Aorta (tissue), 5 donors: ENCODE results near the gene IFNK. TPM values are rescaled to one million over a fixed set of nuclear protein-coding genes. Genes with fewer than 3 reads are reported as not detected.

ENCODE experiments used
- ATAC-seq: fragments of 200-7000 bp; cut with Tn5 transposase; one replicate; pipeline ENCODE4 v1.9.1; 2022; ENCODE audit warnings: moderate library complexity; ENCODE audit not compliant: low FRiP score
- DNase-seq, 2 donors: peaks; one replicate each; pipeline ENCODE4 v3.0.0-alpha.2; 2020
- H3K27ac ChIP-seq, 2 donors: one replicate each; pipeline ENCODE4 v1.5.1; 2013; ENCODE audit warnings: low read length in 2 of 2, mild to moderate bottlenecking in 2 of 2, moderate library complexity in 2 of 2, control low read depth in 1 of 2, inconsistent platforms in 1 of 2, low read depth in 1 of 2
- H3K27me3 ChIP-seq, 2 donors: one replicate each; pipeline ENCODE4 v1.6.1; 2013; ENCODE audit warnings: control low read depth in 1 of 2, low read length in 1 of 2, mild to moderate bottlenecking in 1 of 2, moderate library complexity in 1 of 2; ENCODE audit not compliant: insufficient read depth in 2 of 2, control insufficient read depth in 1 of 2
- H3K36me3 ChIP-seq, 2 donors: one replicate each; pipeline ENCODE4 v1.6.1; 2013; ENCODE audit warnings: control low read depth in 1 of 2, low read length in 1 of 2, mild to moderate bottlenecking in 1 of 2; ENCODE audit not compliant: insufficient read depth in 2 of 2, control insufficient read depth in 1 of 2
- H3K4me1 ChIP-seq, 2 donors: one replicate each; pipeline ENCODE4 v1.6.1; 2013; ENCODE audit warnings: low read length in 2 of 2, control low read depth in 1 of 2, mild to moderate bottlenecking in 1 of 2, moderate library complexity in 1 of 2; ENCODE audit not compliant: insufficient read depth in 2 of 2, control insufficient read depth in 1 of 2
- H3K4me3 ChIP-seq, 2 donors: one replicate each; pipeline ENCODE4 v1.5.1; 2013; ENCODE audit warnings: low read length in 2 of 2, control low read depth in 1 of 2, mild to moderate bottlenecking in 1 of 2
- H3K9me3 ChIP-seq: one replicate; pipeline ENCODE4 v1.6.1; 2013; ENCODE audit warnings: mild to moderate bottlenecking, low read length; ENCODE audit not compliant: control insufficient read depth
- WGBS, 2 donors: extraction: QIAGEN DNeasy Blood & Tissue Kit; methylation state at CpG; one replicate each; pipeline ENCODE4 v1.1.7; 2013; 5-methylcytosine and 5-hydroxymethylcytosine counted together
- intact Hi-C, 2 donors: fragments of 100-400 bp; cut with DNase I; formaldehyde crosslinking; loops; one replicate each; pipeline versions ENCODE4 v1.14.2 to v1.15.0; 2022
- polyA plus RNA-seq, 2 donors: library from polyadenylated mRNA; stranded (reverse); fragments of 200-250 nt; gene quantifications; one replicate each; pipeline ENCODE4 v1.2.3, GENCODE V29; 2013
- total RNA-seq, 2 donors: library from RNA; stranded (reverse); fragmentation: NEBNext Ultra II Directional; extraction: Animal tissue kit (Norgen Biotek cat#: 25700); gene quantifications; one replicate each; pipeline ENCODE4 v1.2.1, GENCODE V29; 2021
- donor health status: healthy with polysubstance abuse.
- donor health status: Bipolar disorder and iron deficiency.
- donor health status: DM: no; HTN: no; CAD: no.
- donor health status: DM: no; HTN: no; CAD: no.
- donor health status: DM: yes; HTN: yes; CAD: no.

The IFNK gene
- total and polyA plus RNA-seq, 4 donors = not detected

DNA sequence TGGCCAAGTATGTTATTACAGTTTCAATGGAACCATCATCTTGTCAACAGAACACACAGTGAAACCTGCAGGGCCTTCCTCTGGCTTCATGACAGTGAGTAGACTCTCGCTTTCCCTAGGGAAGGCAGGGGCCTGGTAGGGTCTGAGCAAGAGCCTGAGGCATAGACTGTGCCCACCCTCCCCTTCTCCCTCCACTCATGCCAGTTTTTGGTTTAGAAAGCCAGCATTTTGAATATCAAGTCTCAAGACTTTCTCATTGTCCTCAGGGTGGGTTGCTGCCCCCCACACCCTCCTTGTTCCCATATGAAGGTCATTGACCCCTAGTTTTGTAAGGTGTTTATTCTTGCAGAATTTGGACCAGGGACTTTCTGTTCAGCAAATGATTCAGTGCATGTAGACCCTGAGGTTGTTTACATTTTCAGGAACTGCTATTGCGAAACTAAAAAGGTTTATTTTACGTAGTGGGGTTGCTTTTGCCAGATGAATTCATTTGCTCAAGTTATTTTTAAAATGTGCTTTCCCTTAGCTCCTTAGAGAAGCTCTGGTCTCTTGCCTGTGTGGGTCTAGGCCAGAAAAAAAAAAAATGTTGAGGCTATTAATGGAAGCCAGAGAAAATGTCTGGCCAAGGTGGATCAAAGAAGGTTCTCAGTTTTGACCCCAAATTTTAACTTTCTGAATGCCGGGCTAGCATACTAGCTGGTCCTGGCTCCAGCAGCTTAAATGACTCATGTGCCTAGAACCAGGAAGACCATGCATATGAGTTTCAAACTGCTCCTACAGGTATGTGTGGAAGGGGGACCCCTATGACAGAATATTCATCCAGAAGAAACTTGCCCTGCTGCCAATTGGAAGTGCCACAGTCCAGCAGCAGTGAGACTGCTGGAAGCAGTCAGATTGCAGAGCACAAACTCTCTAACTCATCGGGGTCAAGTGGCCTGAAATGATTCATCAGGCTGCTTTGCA is 15.7 kb downstream of the IFNK start:
- no peak overlapping the region for H3K4me3 ChIP-seq
- peak; percentile 91 for ATAC-seq
- no peaks in the 10 kb centered on the region for H3K27me3 ChIP-seq
- H3K36me3 ChIP-seq = no peaks in the 10 kb centered on the region
- intact Hi-C loops = loop anchor here in 1 of 2 donors (1.0 to 10.0 kb wide), 2 partner anchors 145 to 505 kb away; no protein-coding TSS in a partner anchor
- peak overlapping the region; percentile 51 to 90 for H3K27ac ChIP-seq
- 19 to 21% methylated on average over 5 of the region's 5 CpGs for WGBS, 2 donors
- peak; percentile 60 to 71 for DNase-seq
- H3K4me1 ChIP-seq = peaks cover 4 to 18% of the 10 kb centered on the region in 2 donors
- H3K9me3 ChIP-seq = no peaks in the 10 kb centered on the region

DNA sequence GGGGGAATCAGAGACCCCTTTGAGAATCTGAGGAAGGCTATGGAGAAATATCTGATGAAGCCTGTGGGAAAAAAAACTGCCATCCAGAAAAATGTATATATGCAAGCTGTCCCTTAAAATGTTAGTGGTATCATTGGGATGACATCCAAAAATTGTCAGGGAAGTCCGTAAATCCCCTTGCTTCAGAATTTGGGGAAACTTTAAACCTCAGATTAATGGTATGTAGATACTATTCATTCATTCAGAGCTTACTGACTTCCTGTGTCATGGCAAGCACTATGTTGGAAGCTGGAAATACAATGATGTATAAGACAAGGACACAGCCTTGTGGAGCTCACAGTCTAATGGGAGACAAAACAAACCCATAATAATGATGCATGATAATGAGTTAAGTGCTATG is 16.4 kb downstream of the IFNK start:
- intact Hi-C loops = loop anchor here in 1 of 2 donors (1.0 to 10.0 kb wide), 2 partner anchors 146 to 506 kb away; no protein-coding TSS in a partner anchor
- no peak for ATAC-seq
- H3K36me3 ChIP-seq = no peaks in the 10 kb centered on the region
- H3K4me1 ChIP-seq = peaks cover 4 to 16% of the 10 kb centered on the region in 2 donors
- 7 to 14% methylated on average over 1 of the region's 1 CpG for WGBS, 2 donors
- no peaks in the 10 kb centered on the region for H3K9me3 ChIP-seq
- H3K4me3 ChIP-seq = no peak overlapping the region
- no peak for DNase-seq
- H3K27ac ChIP-seq = peak overlapping the region; percentile 30 to 51
- H3K27me3 ChIP-seq = no peaks in the 10 kb centered on the region

GRCh38 chr9:27541740-27542139 is 17.6 kb downstream of the IFNK start:
- H3K4me1 ChIP-seq = peaks cover 4 to 16% of the 10 kb centered on the region in 2 donors
- no peak for DNase-seq
- intact Hi-C loops = loop anchor here in 1 of 2 donors (10.0 kb wide), 1 partner anchor 507 kb away; no protein-coding TSS in a partner anchor
- no peak overlapping the region for H3K4me3 ChIP-seq
- H3K36me3 ChIP-seq = no peaks in the 10 kb centered on the region
- no peaks in the 10 kb centered on the region for H3K9me3 ChIP-seq
- WGBS, 2 donors = 45 to 82% methylated on average over 4 of the region's 4 CpGs
- no peak overlapping the region for H3K27ac ChIP-seq
- ATAC-seq = no peak
- no peaks in the 10 kb centered on the region for H3K27me3 ChIP-seq

DNA sequence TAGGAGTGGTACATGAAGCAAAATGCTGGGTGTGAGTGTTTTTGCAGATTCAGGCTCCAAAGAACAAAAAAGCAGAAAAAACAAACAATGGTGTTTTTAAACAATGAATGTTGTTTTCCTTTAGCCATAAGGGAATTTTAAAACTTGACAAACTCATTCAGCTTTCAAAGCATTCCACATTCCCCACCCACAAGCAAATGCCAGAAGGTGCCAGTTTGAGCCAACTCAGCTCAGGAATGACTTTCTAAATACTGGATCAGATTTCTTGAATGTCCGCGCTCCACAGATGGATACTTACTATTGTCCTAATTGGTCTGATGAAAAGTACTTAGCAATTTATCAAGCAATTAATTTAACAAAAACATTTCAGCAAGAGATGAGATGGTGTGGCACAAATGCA is 18.4 kb downstream of the IFNK start:
- peaks cover 2 to 16% of the 10 kb centered on the region in 2 donors for H3K4me1 ChIP-seq
- ATAC-seq = no peak
- WGBS, 2 donors = 1 to 14% methylated on average over 2 of the region's 2 CpGs
- H3K27ac ChIP-seq = no peak overlapping the region
- H3K27me3 ChIP-seq = no peaks in the 10 kb centered on the region
- intact Hi-C loops = loop anchor here in 1 of 2 donors (10.0 kb wide), 1 partner anchor 508 kb away; no protein-coding TSS in a partner anchor
- no peak for DNase-seq
- no peaks in the 10 kb centered on the region for H3K9me3 ChIP-seq
- H3K36me3 ChIP-seq = no peaks in the 10 kb centered on the region
- no peak overlapping the region for H3K4me3 ChIP-seq

- Histone ChIP-seq H3K9me3 (no peaks in the 10 kb centered on the region), H3K4me1 (peaks cover 2 to 9% of the 10 kb centered on the region in 2 donors), H3K27me3 (no peaks in the 10 kb centered on the region), H3K36me3 (no peaks in the 10 kb centered on the region), H3K4me3 (no peak overlapping the region), H3K27ac (no peak overlapping the region)
- intact Hi-C loops = loop anchor here in 1 of 2 donors (10.0 kb wide), 1 partner anchor 511 kb away; no protein-coding TSS in a partner anchor
- 90 to 93% methylated on average over 3 of the region's 3 CpGs for WGBS, 2 donors
- ATAC-seq (no peak), DNase-seq (no peak)
These were observed 21.4 kb downstream of the IFNK start for GRCh38 chr9:27545471-27545870.

- WGBS, 2 donors = 31 to 32% methylated on average over 10 of the region's 10 CpGs
- H3K36me3 ChIP-seq = no peaks in the 10 kb centered on the region
- ATAC-seq = peak; percentile 89
These were observed 24.1 kb downstream of the IFNK start for GRCh38 chr9:27548055-27548741.

GRCh38 chr9:27549196-27549755 is 25.2 kb downstream of the IFNK start:
- H3K4me1 ChIP-seq = peaks cover 0 to 2% of the 10 kb centered on the region in 2 donors
- H3K4me3 ChIP-seq = no peak overlapping the region
- H3K36me3 ChIP-seq = no peaks in the 10 kb centered on the region
- H3K27ac ChIP-seq = no peak overlapping the region
- no peak for DNase-seq
- no peak for ATAC-seq
- H3K27me3 ChIP-seq = no peaks in the 10 kb centered on the region
- no peaks in the 10 kb centered on the region for H3K9me3 ChIP-seq
- intact Hi-C loops = loop anchor here (2.0 to 10.0 kb wide), 2 partner anchors 216 to 514 kb away; no protein-coding TSS in a partner anchor
- 78 to 79% methylated on average over 4 of the region's 4 CpGs for WGBS, 2 donors

More at GRCh38 chr9:27548055-27548741, 24.1 kb downstream of the IFNK start:
- Histone ChIP-seq H3K27ac (no peak overlapping the region), H3K4me1 (no peaks in the 10 kb centered on the region), H3K4me3 (no peak overlapping the region), H3K9me3 (no peaks in the 10 kb centered on the region), H3K27me3 (no peaks in the 10 kb centered on the region)
- DNase-seq = no peak
- intact Hi-C loops = loop anchor here (2.0 to 10.0 kb wide), 2 partner anchors 215 to 513 kb away; no protein-coding TSS in a partner anchor

DNA sequence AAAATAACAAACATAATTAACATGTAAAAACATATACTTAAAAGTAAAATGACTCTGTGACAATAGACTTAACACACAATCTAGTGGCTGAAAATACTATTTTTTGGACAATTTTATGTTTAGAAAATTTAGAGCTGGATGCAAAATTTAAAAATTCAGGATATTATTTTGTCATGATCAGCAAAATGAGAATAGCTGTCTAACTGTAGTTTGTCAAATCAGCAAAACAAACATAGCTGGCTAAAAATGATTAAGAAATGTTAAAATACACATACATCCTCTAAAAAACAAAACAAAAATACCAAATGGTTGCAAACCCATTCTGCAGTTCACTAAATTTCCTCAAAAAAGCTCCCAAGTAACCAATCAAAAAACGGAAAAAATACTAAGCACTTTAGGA is 30.6 kb downstream of the IFNK start:
- H3K9me3 ChIP-seq = no peaks in the 10 kb centered on the region
- H3K4me3 ChIP-seq = no peak overlapping the region
- no peaks in the 10 kb centered on the region for H3K27me3 ChIP-seq
- DNase-seq (no peak), ATAC-seq (no peak)
- intact Hi-C loops = no loop called here
- no peak overlapping the region for H3K27ac ChIP-seq
- H3K4me1 ChIP-seq = peaks cover 0 to 2% of the 10 kb centered on the region in 2 donors
- H3K36me3 ChIP-seq = peaks cover 0 to 2% of the 10 kb centered on the region in 2 donors
- WGBS, 2 donors = 96% methylated on average over 1 of the region's 1 CpG
